Hepatocyte (in vitro differentiated cells): ENCODE measurements around the gene ANKS6. TPM values are rescaled to one million over a fixed set of nuclear protein-coding genes. Genes with fewer than 3 reads are reported as not detected.

Source experiments
- DNase-seq: peaks from one replicate; pipeline ENCODE4 v3.0.0-alpha.2; 2016; ENCODE audit warnings: low spot score
- H2AFZ ChIP-seq: fragments of 200-600 bp; sonication (generic); 2 replicates; pipeline ENCODE4 v1.6.0; 2016; ENCODE audit warnings: antibody characterized with exemption, mild to moderate bottlenecking
- H3K27ac ChIP-seq: fragments of 200-600 bp; sonication (generic); 2 replicates; pipeline ENCODE4 v1.5.1; 2016; ENCODE audit warnings: mild to moderate bottlenecking
- H3K27me3 ChIP-seq: fragments of 200-600 bp; sonication (generic); 2 replicates; pipeline ENCODE4 v1.6.1; 2016
- H3K36me3 ChIP-seq: fragments of 200-600 bp; sonication (generic); replicated peaks from 2 replicates; pipeline ENCODE4 v1.5.1; 2016; ENCODE audit warnings: low read depth; ENCODE audit not compliant: insufficient read depth
- H3K4me1 ChIP-seq: fragments of 200-600 bp; sonication (generic); 2 replicates; pipeline ENCODE4 v1.5.1; 2016; ENCODE audit warnings: mild to moderate bottlenecking, moderate library complexity; ENCODE audit not compliant: insufficient read depth
- H3K4me2 ChIP-seq: fragments of 200-600 bp; sonication (generic); 2 replicates; pipeline ENCODE4 v1.6.0; 2016
- H3K4me3 ChIP-seq: fragments of 200-600 bp; sonication (generic); 2 replicates; pipeline ENCODE4 v1.5.1; 2016; ENCODE audit warnings: mild to moderate bottlenecking
- H3K79me2 ChIP-seq: fragments of 200-600 bp; sonication (generic); 2 replicates; pipeline ENCODE4 v1.6.0; 2017; ENCODE audit warnings: mild to moderate bottlenecking
- H3K9me2 ChIP-seq: fragments of 200-600 bp; sonication (generic); replicated peaks from 2 replicates; pipeline ENCODE4 v1.6.0; 2017; ENCODE audit warnings: mild to moderate bottlenecking; ENCODE audit not compliant: insufficient read depth
- H3K9me3 ChIP-seq: fragments of 200-600 bp; sonication (generic); 2 replicates; pipeline ENCODE4 v1.5.1; 2016; ENCODE audit warnings: low read depth, mild to moderate bottlenecking
- H4K20me1 ChIP-seq: fragments of 200-600 bp; sonication (generic); 2 replicates; pipeline ENCODE4 v1.6.0; 2016; ENCODE audit warnings: mild to moderate bottlenecking; ENCODE audit not compliant: insufficient read depth, poor library complexity, severe bottlenecking
- CTCF ChIP-seq: fragments of 200-600 bp; sonication (generic); IDR thresholded peaks from 2 replicates; pipeline ENCODE4 v1.5.1; 2016; ENCODE audit warnings: antibody characterized with exemption, mild to moderate bottlenecking; ENCODE audit not compliant: poor library complexity
- EZH2 ChIP-seq: fragments of 200-600 bp; sonication (generic); IDR thresholded peaks from 2 replicates; pipeline ENCODE4 v1.6.1; 2016; ENCODE audit warnings: antibody characterized with exemption, mild to moderate bottlenecking, borderline replicate concordance
- EZH2phosphoT487 ChIP-seq: fragments of 200-600 bp; sonication (generic); IDR thresholded peaks from one replicate; pipeline ENCODE4 v1.6.1; 2018; ENCODE audit warnings: antibody characterized with exemption, mild to moderate bottlenecking, low read depth, moderate library complexity; ENCODE audit not compliant: unreplicated experiment, severe bottlenecking
- WGBS: methylation state at CpG from one replicate; pipeline ENCODE4 v1.1.6; 2016; ENCODE audit warnings: low lambda C conversion rate; ENCODE audit errors: missing lambda C conversion rate; 5-methylcytosine and 5-hydroxymethylcytosine counted together
- polyA plus RNA-seq: library from polyadenylated mRNA; unstranded; fragments of >200 nt; fragmentation: Nextera tagmentation; extraction: Ambion mirVana; gene quantifications from 2 replicates; pipeline ENCODE4 v1.2.1, GENCODE V29; 2016
- total RNA-seq: library from RNA; depleted of rRNA; stranded (reverse); fragments of >200 nt; gene quantifications from 2 replicates; pipeline ENCODE4 v1.2.3, GENCODE V29; 2014

Gene ANKS6
- total and polyA plus RNA-seq, 2 experiments from 2014 or later: 21.3 to 22.9 TPM

GRCh38 chr9:98807070-98807813, 10.9 kb upstream of the ANKS6 start, which contains the start of gene GALNT12:
TSS of gene GALNT12 (plus strand) at chr9:98807670. CDS start at chr9:98807699, 29 bp downstream.
- H3K4me2 ChIP-seq: peak within 1 kb of the TSS; percentile 97
- H4K20me1 ChIP-seq: no peaks in the 10 kb centered on the region
- peak within 1 kb of the TSS; percentile 48 for H3K4me3 ChIP-seq
- H3K4me1 ChIP-seq: peaks cover 38% of the 10 kb centered on the region
- WGBS: 11% methylated on average over 22 of the region's 51 CpGs
- H3K9me3 ChIP-seq: no peaks in the 10 kb centered on the region
- peak; percentile 68 for DNase-seq
- H3K9me2 ChIP-seq: no peaks in the 10 kb centered on the region
- no peaks in the 10 kb centered on the region for H3K36me3 ChIP-seq
- peak within 1 kb of the TSS; percentile 60 for H2AFZ ChIP-seq
- no peak within 1 kb of the TSS for H3K27ac ChIP-seq
- TF ChIP-seq CTCF (no peak), EZH2 (no peak), EZH2phosphoT487 (no peak)
- H3K27me3 ChIP-seq: no peaks in the 10 kb centered on the region
- H3K79me2 ChIP-seq: no peaks in the 10 kb centered on the region

GRCh38 chr9:98806394-98807035, 10.2 kb upstream of the ANKS6 start:
- no peaks in the 10 kb centered on the region for H3K79me2 ChIP-seq
- peaks cover 38% of the 10 kb centered on the region for H3K4me1 ChIP-seq
- H2AFZ ChIP-seq: no peak overlapping the region
- no peaks in the 10 kb centered on the region for H3K36me3 ChIP-seq
- peak overlapping the region; percentile 97 for H3K4me2 ChIP-seq
- H3K9me2 ChIP-seq: no peaks in the 10 kb centered on the region
- H3K4me3 ChIP-seq: no peak overlapping the region
- TF ChIP-seq EZH2 (no peak), CTCF (peak; percentile 31), EZH2phosphoT487 (no peak)
- 93% methylated on average over 8 of the region's 8 CpGs for WGBS
- no peaks in the 10 kb centered on the region for H3K9me3 ChIP-seq
- no peaks in the 10 kb centered on the region for H3K27me3 ChIP-seq
- H3K27ac ChIP-seq: no peak overlapping the region
- DNase-seq: no peak
- H4K20me1 ChIP-seq: no peaks in the 10 kb centered on the region

- WGBS: 59% methylated on average over 8 of the region's 8 CpGs
- Histone ChIP-seq H3K9me3 (no peaks in the 10 kb centered on the region), H3K4me3 (no peak overlapping the region), H3K9me2 (no peaks in the 10 kb centered on the region), H3K4me2 (peak overlapping the region; percentile 17), H3K79me2 (no peaks in the 10 kb centered on the region), H3K36me3 (no peaks in the 10 kb centered on the region), H2AFZ (no peak overlapping the region), H3K27ac (peak overlapping the region; percentile 13), H4K20me1 (no peaks in the 10 kb centered on the region), H3K4me1 (peaks cover 38% of the 10 kb centered on the region), H3K27me3 (no peaks in the 10 kb centered on the region)
- TF ChIP-seq EZH2phosphoT487 (peak; percentile 53), EZH2 (no peak)
- peak; percentile 74 for DNase-seq
These were observed 9.3 kb upstream of the ANKS6 start for GRCh38 chr9:98805506-98806272.
